GM18498 (cell line): ENCODE measurements around the gene SLC9A2.

Experiments
- ATAC-seq: cut with Tn5 transposase; IDR thresholded peaks from one replicate; pipeline ENCODE4 v1.9.1; 2021; ENCODE audit warnings: mild to moderate bottlenecking, moderate library complexity; ENCODE audit not compliant: unreplicated experiment

Gene SLC9A2, protein sequence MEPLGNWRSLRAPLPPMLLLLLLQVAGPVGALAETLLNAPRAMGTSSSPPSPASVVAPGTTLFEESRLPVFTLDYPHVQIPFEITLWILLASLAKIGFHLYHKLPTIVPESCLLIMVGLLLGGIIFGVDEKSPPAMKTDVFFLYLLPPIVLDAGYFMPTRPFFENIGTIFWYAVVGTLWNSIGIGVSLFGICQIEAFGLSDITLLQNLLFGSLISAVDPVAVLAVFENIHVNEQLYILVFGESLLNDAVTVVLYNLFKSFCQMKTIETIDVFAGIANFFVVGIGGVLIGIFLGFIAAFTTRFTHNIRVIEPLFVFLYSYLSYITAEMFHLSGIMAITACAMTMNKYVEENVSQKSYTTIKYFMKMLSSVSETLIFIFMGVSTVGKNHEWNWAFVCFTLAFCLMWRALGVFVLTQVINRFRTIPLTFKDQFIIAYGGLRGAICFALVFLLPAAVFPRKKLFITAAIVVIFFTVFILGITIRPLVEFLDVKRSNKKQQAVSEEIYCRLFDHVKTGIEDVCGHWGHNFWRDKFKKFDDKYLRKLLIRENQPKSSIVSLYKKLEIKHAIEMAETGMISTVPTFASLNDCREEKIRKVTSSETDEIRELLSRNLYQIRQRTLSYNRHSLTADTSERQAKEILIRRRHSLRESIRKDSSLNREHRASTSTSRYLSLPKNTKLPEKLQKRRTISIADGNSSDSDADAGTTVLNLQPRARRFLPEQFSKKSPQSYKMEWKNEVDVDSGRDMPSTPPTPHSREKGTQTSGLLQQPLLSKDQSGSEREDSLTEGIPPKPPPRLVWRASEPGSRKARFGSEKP

GRCh38 chr2:102619414-102620319, at the start of gene SLC9A2:
Gene SLC9A2, plus strand, starts transcription at chr2:102619553. Its CDS starts 296 bp downstream, at chr2:102619849.
- no peak for ATAC-seq

DNA sequence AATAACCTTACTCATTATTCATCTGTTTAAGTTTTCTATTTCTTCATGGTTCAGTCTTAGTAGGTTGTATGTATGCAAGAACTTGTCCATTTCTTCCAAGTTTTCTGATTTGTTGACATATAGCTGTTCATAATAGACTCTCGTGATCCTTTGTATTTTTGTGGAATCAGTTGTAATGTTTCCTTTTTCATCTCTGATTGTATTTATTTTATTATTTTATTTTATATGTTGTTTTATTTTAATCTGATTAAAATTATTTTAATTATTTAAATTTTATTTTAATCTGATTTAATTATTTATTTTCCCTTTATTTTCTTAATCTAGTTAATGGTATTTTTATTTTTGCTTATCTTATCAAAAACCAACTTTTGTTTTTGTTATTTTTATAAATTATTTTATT, 43.5 kb upstream of the SLC9A2 start:
- no peak for ATAC-seq

DNA sequence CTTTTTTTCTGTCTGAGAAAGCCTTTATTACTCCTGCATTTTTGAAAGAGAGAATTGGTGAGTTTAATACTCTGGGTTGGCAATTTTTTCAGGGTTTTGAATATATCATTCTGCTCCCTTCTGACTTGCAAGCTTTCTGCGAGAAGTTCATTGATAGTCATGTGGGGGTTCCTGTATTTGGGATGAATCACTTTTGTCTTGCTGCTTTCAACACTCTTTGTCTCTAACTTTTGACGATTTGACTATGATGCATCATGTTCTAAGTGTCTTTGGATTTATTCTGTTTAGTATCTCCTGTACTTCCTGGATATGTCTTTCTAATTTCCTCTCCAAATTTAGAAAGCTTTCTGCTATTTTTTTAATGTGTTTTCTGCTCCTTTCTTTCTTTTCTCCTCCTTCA, 41.0 kb upstream of the SLC9A2 start:
- ATAC-seq, result no peak

DNA sequence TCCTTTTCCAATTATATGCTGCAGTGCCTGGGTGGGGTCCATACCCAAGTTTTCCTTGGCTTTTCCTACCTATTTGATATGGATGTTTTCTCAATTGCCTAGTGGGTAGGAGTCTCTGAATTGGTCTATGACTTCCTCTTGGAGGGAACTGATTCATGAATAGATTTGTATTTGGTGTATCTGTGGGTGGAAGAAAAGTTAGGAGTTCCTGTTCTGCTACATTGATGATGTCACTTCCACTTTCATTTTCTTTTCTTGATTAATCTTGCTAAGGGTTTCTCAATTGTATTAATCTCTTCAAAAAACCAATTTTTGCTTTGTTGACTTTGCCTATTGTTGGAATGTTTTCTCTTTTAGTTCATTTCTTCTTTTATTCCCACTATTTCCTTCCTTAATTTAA, 37.4 kb upstream of the SLC9A2 start:
- ATAC-seq, result no peak

- ATAC-seq, result no peak
Measured at GRCh38 chr2:102582845-102583244, 36.5 kb upstream of the SLC9A2 start.

DNA sequence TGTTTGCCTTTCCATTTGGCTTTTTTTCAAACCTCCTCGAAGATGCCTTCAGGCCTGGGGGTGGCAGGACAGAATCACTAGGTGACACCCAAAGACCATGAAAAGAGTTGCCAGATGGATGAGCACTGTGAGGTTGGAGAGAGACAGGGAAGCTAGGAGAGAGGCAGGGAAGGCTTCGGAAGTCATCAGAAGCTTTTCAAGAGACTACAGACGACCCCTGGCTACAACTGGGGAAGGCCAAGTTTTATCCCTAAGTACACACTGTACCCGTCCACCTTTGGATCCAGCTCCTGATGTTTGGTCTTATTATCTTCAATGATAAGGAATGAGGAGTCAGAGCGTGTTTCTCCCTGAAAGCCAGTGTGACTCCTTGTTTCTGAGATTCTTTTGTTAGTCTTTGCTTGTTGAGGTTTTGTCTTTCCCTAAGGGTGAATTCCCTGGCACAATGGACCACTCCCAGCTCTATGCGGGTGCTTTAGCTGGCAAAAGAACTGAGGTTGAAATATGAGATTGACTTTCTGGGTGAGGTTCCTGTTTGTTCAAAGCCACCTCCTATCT, 33.4 kb upstream of the SLC9A2 start:
- ATAC-seq, result no peak

DNA sequence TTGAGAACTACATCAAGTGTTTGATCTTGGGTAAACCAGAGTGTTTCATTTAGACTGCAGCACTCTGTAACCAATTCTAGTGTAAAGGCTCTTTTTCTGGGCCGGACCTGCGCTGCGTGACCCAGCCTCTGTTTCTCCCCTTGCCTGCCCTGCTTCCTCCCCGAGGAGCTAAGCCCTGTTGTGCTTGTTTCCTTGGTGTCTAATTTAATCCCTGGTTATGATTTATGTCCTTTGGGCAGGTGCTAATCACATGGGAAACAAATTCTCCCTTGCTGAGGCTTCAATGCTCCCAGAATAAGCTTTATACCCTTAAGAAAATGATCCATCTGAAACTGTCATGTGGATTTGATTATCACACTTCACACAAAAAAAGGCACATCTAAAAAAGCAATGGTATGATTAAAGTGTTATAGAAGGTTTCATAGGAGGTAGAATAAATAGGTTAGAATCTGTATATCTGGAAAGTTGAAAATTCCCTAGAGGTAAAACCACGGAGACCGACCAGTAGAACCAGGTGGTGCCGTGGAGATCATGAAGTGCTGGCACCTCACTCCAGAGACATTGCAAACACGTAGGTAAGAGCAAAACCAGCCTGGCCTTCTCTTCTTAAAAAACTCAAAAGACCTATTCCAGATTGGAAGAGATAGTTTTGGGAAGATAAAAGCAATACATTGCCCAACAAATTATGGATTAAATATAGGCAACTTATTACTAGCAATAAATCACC, 31.0 kb upstream of the SLC9A2 start:
- no peak for ATAC-seq

- ATAC-seq, result no peak
Measured at GRCh38 chr2:102589444-102589843, 29.9 kb upstream of the SLC9A2 start.

DNA sequence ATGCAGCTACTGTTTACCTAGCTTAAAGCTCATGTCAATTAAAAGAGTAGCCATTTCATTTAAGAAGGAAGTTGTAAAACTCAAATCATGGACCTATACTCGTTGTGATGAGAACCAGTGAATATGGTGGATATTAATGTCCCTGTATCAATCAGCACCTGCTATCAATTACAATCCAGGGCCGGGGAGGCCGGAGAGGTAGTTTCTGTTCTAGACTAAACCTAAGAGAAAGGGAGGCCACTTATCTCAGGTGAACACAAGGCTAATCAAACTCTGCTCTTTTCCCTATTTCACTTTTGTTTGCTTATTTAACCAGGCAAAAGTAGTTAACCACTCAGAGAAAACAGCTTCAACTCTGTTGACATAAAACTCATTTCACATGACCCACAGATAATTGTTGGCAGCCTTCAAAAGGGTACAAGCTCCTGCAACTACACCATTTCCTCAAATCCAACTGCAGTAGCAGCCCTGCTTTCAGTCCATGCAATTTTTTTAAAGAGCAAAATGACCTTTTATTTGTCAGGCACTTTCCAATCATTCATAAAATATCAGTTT, 27.8 kb upstream of the SLC9A2 start:
- ATAC-seq, result no peak

- no peak for ATAC-seq
Measured at GRCh38 chr2:102592601-102593000, 26.8 kb upstream of the SLC9A2 start.

DNA sequence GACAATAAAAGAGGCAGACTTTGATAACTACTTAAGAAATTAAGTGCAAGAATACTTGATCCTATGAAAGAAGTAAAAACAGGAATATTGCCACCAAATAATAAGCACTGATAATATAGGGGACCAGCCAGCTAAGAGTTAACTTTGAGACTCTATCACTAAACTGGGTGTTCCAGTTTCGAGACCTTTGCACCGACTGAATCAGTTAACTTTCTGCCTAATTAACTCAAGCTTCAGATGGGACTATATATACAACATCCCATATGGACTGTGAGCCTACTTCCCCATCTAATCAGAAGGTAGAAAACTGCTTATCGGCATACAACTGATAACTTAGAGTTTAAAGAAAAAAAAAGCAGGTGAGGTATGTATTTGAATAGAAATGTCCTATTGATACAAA, 25.8 kb upstream of the SLC9A2 start:
- no peak for ATAC-seq

DNA sequence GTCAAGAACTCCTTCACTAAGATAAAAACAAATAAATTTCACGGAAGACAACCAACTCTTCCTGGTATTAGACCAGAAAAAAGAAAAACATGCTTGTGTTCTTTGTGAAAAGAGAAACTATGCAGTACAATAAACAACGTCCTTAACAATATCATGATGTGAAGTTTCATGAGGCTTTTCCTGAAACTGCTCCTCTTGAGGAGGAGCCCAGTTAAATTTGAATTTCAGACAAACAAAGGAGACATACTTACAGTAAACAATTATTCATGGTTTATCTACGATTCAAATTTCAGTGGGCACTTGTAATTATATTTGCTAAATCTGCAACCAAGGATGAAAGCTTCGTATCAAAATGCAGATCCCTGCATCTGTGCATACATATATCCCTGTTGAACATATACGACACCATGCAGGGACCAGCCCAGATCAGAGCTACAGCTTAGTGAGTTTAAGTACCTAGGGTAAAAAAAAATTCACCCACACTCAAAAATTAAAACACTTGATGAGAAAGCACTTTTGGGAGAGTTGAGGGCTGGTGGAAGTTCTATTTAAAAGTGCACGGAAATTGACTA, 24.8 kb upstream of the SLC9A2 start:
- ATAC-seq, result no peak

- no peak for ATAC-seq
Measured at GRCh38 chr2:102597788-102598187, 21.6 kb upstream of the SLC9A2 start.

DNA sequence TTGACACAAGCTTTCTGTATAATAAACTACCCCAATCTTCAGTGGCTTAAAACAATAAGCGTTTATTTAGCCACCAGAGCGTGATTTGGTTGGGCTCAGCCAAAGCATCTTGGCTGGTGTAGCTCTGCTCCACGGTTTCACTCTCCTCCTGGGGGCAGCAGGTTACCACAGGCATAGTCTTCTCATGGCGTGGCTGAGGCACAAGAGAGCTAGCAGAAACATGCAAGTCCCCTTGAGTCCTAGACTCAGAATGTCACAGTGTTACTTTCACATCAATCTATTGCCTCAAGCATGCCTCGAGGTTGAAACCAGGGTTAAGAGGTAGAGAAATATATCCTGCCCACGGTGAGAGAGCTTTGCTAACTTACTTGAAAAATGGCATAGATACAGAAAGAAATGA, 19.9 kb upstream of the SLC9A2 start:
- ATAC-seq, result no peak

- peak; percentile 62 for ATAC-seq
Measured at GRCh38 chr2:102601730-102602129, 17.6 kb upstream of the SLC9A2 start.

GRCh38 chr2:102603904-102604303, 15.4 kb upstream of the SLC9A2 start:
- ATAC-seq, result no peak

DNA sequence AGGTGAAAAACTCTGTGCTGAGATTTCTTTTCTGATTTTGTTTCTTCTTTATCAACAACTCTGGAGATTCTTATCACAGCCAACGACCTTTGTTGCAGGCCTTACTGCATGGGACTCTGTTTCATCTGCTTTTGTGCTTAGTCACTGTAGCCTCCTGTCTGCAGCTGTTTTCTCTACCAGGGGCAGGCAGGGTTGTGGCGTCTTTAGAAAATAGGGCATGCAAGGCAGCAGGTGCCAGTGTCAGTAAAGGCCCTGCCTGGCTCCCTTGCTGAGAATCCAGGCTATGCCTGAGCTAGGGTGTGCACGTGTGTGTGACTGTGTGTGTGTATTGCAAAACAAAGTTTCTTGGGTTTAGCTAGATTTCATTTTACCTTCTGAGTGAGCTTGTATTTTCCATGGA, 14.6 kb upstream of the SLC9A2 start:
- no peak for ATAC-seq

GRCh38 chr2:102606353-102606752, 13.0 kb upstream of the SLC9A2 start:
- no peak for ATAC-seq

DNA sequence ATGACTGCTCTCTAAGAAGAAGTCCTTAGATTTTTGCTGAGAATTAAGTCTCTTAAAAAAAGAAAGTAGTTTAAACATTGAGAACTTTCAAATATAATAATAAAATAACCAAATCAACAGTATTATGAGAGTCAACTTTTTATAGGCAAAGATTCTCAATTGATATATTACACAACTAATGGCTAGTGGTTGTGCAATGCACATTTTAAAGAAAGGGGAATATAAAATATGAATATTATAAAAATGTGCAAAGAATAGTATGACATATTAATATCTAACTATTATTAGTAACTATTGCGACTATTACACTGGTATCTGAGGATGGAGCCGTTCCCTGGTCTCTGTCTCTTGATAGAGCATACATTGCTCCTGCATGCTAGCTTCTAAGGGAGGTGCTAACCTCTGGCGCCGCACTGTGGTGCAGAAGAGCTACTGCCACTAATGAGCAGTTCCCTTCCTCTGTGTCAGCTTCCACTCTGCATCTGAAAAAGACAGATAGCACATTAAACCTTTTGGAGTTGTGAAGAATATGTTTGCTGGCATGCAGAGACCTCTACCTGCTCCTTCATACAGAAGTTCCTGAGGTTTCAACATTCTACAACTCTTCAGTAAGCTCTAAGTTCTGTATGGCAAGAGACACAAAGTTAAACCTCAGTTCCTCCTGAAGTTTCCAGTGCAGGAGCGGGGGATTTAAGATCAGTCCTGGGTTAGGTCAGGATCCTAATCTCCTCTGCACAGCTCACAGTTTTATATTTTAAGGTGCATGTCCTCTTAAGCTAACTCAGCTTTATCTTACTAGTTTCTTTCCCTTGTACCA, 3.5 kb upstream of the SLC9A2 start:
- ATAC-seq, result peak; percentile 84
